DMS 273 treated with DMSO at 0.1 percent for 48 hours (cell line): ENCODE data around the gene SLC13A4.
A peak's percentile ranks its signal among the peaks of the same experiment; 100 is the strongest.

ENCODE experiments used
- DNase-seq: peaks from one replicate; lab custom pipeline; 2025; lab: John Stamatoyannopoulos, UW

SLC13A4 gene

DNA sequence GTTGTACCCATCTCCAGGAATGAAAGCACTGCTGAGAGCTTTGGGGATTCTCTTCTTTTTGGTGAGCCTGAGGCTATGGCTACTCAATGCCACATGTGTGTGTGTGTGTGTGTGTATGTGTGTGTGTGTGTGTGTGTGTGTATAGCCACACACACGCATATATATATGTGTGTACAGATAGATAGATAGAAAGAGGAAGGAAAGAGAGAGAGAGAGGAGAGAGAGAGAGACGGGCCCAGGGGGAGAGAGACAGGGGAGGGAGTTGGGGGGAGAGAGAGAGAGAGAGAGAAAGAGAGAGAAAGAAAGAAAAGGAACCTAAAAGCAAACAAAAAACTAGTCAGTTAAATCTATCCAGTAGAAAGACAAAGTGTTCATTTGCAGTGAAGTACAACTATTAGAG lies 8.3 kb downstream of the SLC13A4 start:
- DNase-seq, result no peak

GRCh38 chr7:135718794-135719437 lies 9.1 kb downstream of the SLC13A4 start:
- DNase-seq, result no peak

DNA sequence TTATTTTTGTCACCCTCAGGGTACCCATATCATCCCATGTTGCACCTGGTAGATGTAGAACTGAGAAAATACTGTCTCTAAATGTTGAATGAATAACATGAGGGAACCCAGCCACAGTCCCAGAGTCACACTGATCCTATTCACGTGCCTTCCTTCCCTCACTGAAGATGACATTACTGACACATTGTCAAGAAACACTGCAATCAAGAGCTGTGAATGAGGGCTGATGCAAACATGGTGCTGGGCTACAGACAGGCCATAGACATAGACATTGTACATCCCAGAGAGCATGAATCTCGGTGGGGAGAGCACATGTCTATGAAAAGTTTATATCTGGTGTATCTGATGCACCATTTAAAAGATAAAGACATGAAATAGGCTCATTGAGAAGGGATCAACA lies 9.8 kb downstream of the SLC13A4 start:
- DNase-seq, result no peak

DNA sequence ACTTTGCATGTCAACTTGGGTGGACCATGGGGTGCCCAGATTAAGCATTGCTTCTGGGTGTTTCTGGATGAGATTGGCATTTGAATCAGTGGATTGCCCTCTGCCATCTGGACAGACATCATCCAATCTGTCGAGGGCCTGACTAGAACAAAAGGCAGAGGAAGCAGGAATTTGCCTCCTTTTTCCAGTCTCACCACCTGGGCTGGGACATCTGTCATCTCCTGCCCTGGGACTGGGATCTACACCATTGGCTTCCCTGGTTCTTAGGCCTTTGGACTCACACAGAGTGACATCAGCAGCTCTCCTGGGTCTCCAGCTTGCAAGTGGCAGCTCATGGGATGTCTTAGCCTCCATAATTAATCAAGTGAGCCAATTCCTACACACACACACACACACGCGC lies 10.3 kb downstream of the SLC13A4 start:
- DNase-seq, result peak; percentile 82

DNA sequence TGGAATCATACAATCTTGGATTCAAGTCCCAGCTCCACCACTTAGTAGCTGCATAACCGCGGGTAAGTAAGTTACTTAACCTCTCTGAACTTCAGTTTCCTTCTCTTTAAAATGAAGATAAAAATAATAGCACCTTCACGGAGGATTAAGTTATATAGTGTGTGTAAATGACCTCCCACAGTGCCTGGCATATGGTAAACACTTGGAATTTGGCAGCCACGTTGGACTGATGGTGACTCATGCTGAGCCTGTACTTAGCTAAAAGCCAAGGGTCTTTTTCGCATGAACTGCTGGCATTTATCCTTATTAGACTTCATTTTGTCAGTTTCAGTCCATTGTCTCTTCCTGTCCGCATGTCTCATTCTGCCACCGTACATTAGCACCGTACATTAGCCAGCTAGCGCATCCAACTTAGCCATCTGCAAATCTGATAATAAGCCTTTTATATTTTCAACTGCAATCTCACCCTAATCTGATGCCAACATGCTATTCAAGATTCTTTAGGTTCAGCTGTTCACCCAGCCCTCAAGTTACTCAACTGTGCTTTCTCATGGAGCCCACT lies 11.2 kb downstream of the SLC13A4 start:
- peak; percentile 96 for DNase-seq

- no peak for DNase-seq
These were observed 12.3 kb downstream of the SLC13A4 start for GRCh38 chr7:135715673-135716072.

DNA sequence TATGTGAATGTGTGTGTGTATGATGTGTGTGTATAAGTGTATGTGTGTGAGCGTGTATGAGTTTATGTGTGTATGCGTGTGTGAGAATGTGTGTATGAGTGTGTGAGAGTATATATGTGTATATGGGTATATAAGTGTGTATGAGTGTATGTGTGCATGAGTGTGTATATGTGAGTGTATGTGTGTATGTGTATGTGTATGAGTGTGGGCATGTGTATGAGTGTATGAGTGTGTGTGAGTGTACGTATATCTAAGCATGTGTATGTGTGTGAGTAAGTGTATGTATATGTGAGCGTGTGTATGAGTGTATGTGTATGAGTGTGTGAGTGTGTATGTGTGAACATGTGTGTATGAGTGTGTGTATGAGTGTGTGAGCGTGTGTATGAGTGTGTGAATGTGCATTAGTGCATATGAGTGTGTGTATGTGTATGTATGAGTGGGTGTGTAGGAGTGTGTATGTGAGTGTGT lies 12.9 kb downstream of the SLC13A4 start:
- DNase-seq, result no peak

- no peak for DNase-seq
These were observed 13.4 kb downstream of the SLC13A4 start for GRCh38 chr7:135714534-135715009.

DNA sequence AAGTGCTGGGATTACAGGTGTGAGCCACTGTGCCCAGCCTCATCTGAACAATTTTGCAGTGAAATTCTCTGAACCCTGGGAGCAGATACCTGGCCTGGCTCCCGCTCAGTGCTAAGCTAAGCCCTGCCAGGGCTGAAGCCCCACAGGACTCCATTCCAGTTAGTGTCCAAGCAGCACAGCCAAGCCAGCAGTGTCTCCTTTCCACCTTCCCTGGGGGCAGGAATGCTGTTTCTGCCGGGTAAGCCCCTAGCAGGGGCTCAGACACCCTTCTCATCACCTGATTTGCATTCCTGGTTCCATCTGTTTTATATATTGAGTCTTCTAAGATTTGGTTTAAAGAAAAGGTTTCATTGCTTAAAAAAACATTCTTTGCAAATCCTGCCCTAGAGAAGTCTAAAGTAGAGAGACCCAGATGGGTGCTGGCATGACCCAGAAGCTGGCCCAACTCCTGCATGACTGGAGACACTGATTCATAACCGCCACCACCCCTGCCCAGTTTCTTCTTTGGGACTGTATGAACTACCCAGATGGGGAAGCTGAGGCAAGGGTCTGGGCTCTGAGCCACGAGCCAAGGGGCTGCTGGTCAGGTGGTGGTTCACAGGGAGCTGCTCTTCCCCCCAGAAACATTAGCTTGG lies 14.0 kb downstream of the SLC13A4 start:
- no peak for DNase-seq

GRCh38 chr7:135712796-135713195 lies 15.2 kb downstream of the SLC13A4 start:
- DNase-seq, result no peak

- DNase-seq, result no peak
These were observed 15.7 kb downstream of the SLC13A4 start for GRCh38 chr7:135712182-135712782.

GRCh38 chr7:135711139-135711469 lies 16.9 kb downstream of the SLC13A4 start:
- no peak for DNase-seq

- DNase-seq, result no peak
These were observed 17.4 kb downstream of the SLC13A4 start for GRCh38 chr7:135710417-135711138.

- DNase-seq, result no peak
These were observed 18.5 kb downstream of the SLC13A4 start for GRCh38 chr7:135709508-135709907.

GRCh38 chr7:135708041-135708440 lies 19.9 kb downstream of the SLC13A4 start:
- no peak for DNase-seq

GRCh38 chr7:135707570-135707966 lies 20.4 kb downstream of the SLC13A4 start:
- no peak for DNase-seq

GRCh38 chr7:135706858-135707569 lies 21.0 kb downstream of the SLC13A4 start:
- DNase-seq, result no peak

- no peak for DNase-seq
These were observed 21.8 kb downstream of the SLC13A4 start for GRCh38 chr7:135706038-135706742.

DNA sequence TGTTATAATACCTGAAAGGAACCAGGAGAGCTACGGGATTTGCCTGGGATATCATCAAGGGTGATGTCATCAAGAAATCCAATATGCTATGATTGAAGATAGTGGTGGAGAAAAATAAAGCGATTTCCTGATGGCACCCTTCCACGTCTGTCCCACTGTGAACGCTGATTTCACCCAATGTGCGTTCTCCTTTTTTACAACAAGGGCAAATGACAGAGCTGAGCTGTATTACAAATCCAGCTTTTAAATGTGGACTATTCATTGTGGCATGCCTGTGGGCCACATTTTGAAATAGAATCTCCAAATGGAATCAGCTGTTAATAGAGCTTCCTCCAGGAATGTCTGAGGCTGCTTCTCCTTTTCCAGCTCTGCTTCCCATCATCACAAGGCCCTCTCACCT lies 23.3 kb downstream of the SLC13A4 start:
- DNase-seq, result no peak

GRCh38 chr7:135704074-135704473 lies 23.9 kb downstream of the SLC13A4 start:
- no peak for DNase-seq
